KOPT-K1 (cell line): ENCODE results near the gene ANK2.
"Not testable (repeated sequence)": the region's sequence is repeated elsewhere in the genome, so short reads cannot be mapped to it uniquely, and the experiment has no call there.

Experiments used
- H3K27ac ChIP-seq: fragments of 200-600 bp; sonication (generic); 2 replicates; pipeline ENCODE4 v1.5.1; 2016; ENCODE audit warnings: antibody characterized with exemption, mild to moderate bottlenecking, low read depth, low read length; ENCODE audit not compliant: poor library complexity, severe bottlenecking
- H3K36me3 ChIP-seq: fragments of 200-600 bp; sonication (generic); 2 replicates; pipeline ENCODE4 v1.5.1; 2017; ENCODE audit warnings: antibody characterized with exemption, mild to moderate bottlenecking, low read length, moderate library complexity; ENCODE audit not compliant: insufficient read depth
- H3K9me3 ChIP-seq: fragments of 200-600 bp; sonication (generic); 2 replicates; pipeline ENCODE4 v1.5.1; 2017; ENCODE audit warnings: antibody characterized with exemption, low read length, mild to moderate bottlenecking; ENCODE audit not compliant: insufficient read depth, poor library complexity, severe bottlenecking

The ANK2 gene

DNA sequence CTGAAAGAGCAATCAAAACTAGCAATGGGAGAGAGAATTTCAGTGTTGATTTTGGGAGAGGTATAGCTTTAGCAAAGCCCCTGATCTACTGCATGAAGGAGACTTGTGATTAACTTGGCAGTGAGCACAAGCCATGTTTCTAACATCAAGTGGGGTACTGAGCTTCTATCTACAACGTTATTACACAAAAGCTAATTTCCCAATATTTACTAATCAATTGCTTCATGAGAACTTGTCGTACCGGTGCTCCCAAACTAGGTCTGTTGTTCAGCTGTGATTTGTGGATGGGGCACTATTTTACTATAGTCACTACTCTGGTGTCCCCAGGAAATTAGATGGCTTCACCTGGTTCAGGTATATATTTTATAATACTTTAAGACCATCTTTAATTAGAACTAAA lies 16.2 kb downstream of the ANK2 start:
- no peaks in the 10 kb centered on the region for H3K9me3 ChIP-seq
- H3K36me3 ChIP-seq, result no peaks in the 10 kb centered on the region
- H3K27ac ChIP-seq, result no peak overlapping the region

DNA sequence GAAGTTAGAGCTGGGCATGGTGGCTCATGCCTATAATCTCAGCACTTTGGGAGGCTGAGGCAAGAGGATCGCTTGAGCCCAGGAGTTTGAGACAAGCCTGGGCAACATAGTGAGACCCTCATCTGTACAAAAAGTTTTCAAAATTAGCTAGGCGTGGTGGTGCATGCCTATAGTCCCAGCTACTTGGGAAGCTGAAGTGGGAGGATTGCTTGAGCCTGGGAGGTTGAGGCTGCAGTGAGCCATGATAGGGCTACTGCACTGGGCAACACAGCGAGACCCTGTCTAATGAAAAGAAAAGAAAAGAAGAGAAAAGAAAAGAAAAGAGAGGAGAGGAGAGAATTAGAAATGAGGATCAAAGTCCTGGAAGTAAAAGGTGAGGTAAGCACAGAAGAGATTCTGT lies 19.3 kb downstream of the ANK2 start:
- H3K27ac ChIP-seq, H3K36me3 ChIP-seq, H3K9me3 ChIP-seq: not testable (repeated sequence)

GRCh38 chr4:113069212-113069892 lies 19.9 kb downstream of the ANK2 start:
- no peaks in the 10 kb centered on the region for H3K9me3 ChIP-seq
- H3K36me3 ChIP-seq, result no peaks in the 10 kb centered on the region
- H3K27ac ChIP-seq, result no peak overlapping the region

GRCh38 chr4:113070755-113071154 lies 21.3 kb downstream of the ANK2 start:
- Histone ChIP-seq H3K9me3 (no peaks in the 10 kb centered on the region), H3K27ac (no peak overlapping the region), H3K36me3 (no peaks in the 10 kb centered on the region)

DNA sequence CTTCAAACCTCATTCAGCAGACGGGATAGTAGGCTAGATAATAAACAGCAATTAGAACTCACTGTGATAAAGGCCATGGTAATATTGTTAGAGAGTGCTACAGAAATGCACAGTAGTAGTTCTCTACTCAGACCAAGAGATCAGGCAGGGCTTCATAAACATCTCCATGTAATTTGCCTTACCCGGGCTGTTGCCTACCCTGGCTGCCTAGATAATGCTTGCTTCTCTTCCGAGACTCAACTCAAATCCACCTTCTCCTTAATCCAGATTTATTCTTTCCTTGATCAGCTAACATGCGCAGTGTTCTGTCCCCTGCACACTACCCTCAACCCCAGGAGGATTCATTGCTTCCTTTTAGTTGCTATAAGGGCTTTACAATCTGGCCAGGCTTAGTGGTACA lies 21.8 kb downstream of the ANK2 start:
- Histone ChIP-seq H3K27ac (no peak overlapping the region), H3K9me3 (no peaks in the 10 kb centered on the region), H3K36me3 (no peaks in the 10 kb centered on the region)

DNA sequence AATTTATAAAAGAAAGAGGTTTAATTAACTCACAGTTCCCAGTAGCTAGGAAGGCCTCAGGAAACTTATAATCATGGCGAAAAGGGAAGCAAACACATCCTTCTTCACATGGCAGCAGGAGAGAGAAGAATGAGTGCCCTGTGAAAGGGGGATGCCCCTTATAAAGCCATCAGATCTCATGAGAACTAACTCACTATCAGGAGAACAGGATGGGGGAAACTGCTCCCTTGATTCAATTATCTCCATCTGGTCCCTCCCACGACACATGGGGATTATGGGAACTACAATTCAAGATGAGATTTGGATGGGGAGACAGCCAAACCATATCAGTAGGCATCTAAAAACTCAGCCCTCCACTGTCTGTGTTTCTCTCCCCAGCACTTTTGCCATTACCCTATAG lies 22.4 kb downstream of the ANK2 start:
- Histone ChIP-seq H3K27ac (no peak overlapping the region), H3K9me3 (no peaks in the 10 kb centered on the region), H3K36me3 (no peaks in the 10 kb centered on the region)

GRCh38 chr4:113073451-113074005 lies 24.1 kb downstream of the ANK2 start:
- Histone ChIP-seq H3K36me3 (no peaks in the 10 kb centered on the region), H3K9me3 (no peaks in the 10 kb centered on the region), H3K27ac (no peak overlapping the region)

- Histone ChIP-seq H3K9me3 (no peaks in the 10 kb centered on the region), H3K27ac (no peak overlapping the region), H3K36me3 (no peaks in the 10 kb centered on the region)
Measured at GRCh38 chr4:113077575-113077974, 28.1 kb downstream of the ANK2 start.

DNA sequence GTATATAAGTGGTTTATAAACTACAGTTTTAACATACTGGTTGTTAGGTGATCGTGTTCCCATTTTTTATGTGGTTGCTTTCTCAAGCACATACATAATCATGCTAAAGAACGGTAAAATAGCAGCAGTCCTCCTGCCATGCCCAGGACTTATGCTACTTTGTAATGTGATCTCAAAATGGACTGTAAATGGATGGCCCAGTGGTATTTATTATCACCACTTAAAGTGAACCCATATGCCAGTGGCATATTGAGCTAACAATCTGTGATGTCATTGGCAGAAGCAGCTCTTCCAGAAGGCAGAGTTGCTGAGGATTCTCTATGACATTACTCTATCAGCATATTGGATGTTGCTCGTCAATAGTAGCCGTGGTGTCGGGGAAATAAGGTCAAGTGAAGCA lies 28.6 kb downstream of the ANK2 start:
- H3K9me3 ChIP-seq, result no peaks in the 10 kb centered on the region
- H3K27ac ChIP-seq, result no peak overlapping the region
- no peaks in the 10 kb centered on the region for H3K36me3 ChIP-seq

DNA sequence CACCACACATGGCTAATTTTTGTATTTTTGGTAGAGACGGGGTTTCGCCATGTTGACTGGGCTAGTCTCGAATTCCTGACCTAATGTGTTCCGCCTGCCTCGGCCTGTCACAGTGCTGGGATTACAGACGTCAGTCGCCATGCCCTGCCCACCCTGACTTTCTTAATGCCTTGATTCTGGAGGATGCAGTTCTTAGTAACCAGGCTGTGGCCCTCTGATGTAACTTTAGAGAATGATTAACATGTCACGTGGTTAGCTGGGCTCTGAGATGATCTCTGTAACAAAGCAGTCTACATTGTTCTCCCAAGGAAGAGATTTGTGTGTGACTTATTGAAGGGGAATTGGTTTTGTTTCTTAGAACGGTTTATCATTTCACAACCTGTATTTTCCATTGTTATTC lies 30.6 kb downstream of the ANK2 start:
- Histone ChIP-seq H3K27ac (no peak overlapping the region), H3K9me3 (no peaks in the 10 kb centered on the region), H3K36me3 (no peaks in the 10 kb centered on the region)

DNA sequence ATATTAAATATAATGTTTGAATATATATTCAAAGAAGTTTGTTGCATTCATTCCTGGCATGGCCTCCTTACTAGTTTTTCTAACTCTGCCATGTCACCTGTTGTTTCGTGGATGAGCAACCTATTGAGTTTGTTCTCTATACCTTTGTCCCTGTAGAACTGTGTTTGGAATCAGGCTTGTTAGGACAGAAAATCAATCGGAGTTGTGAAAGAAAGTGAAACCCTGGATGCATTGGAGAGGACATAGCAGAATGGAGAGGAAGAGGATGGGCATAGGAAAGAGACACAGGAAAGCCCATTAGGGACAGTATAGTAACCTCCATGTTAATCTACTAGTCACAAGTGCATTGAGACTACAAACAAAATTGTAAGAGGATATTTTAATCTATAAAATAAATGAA lies 31.2 kb downstream of the ANK2 start:
- no peak overlapping the region for H3K27ac ChIP-seq
- H3K9me3 ChIP-seq, result no peaks in the 10 kb centered on the region
- no peaks in the 10 kb centered on the region for H3K36me3 ChIP-seq

DNA sequence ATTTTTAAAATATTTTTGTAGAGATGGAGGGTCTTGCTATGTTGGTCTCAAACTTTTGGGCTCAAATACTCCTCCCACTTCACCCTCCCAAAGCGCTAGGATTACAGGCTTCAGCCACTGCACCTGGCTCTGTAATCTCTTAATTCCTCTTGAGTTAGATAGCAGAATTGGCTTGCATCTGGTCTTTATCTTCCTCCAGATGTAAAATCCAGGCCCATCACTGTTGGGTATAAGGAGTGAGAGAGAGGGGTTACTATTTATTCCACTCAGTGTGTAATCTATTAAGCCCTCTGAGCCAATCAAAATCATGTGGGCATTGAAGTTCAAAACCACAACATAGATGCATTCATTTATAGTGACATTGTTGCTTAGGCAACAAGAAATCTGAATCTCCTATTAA lies 33.9 kb downstream of the ANK2 start:
- H3K27ac ChIP-seq, result no peak overlapping the region
- H3K9me3 ChIP-seq, result no peaks in the 10 kb centered on the region
- H3K36me3 ChIP-seq, result no peaks in the 10 kb centered on the region

DNA sequence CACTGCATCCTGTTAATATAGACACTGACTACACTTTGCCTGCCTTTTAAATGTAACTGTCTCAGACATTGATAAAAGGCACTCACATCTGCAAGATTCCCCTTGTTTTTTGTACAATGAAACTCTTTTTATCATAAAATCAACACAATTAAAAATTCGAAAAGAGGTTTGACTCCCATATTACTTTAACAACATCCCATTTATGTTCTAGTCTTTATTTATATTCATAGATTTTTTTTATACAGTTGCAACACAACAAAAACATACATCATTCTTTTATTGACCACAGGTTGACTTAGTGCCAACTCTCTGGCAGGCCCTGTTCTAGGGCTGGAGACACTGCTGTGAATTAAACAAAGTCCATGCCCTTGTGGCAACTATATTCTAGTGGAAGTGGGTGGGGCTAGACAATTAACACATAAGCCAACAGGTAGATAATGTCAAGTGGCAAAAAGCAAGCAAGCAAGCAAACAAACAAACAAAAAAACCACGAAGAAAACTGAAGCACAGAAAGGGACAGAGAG lies 36.8 kb downstream of the ANK2 start:
- no peak overlapping the region for H3K27ac ChIP-seq
- H3K36me3 ChIP-seq, result no peaks in the 10 kb centered on the region
- no peaks in the 10 kb centered on the region for H3K9me3 ChIP-seq

- Histone ChIP-seq H3K27ac (no peak overlapping the region), H3K36me3 (no peaks in the 10 kb centered on the region)
Measured at GRCh38 chr4:113088050-113088449, 38.6 kb downstream of the ANK2 start.

DNA sequence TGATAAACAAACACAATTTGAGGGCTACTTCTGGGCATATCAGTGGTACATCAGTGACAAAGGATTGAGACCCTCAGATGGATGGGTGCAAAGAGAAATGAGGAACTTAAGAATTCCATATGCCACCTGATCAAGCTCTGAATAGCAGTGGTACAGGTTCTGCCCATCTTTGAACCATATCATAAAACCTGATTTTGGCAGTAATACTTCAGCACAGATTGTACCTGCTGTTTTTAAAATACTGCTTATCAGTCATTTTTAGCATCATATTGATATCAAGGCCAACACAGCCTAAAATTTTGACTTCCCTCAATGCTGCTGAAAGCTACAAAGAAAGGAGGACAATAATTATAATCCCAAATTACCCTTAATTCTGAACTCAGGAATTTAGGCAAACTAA lies 41.5 kb downstream of the ANK2 start:
- no peaks in the 10 kb centered on the region for H3K36me3 ChIP-seq
- no peak overlapping the region for H3K27ac ChIP-seq
- H3K9me3 ChIP-seq, result no peaks in the 10 kb centered on the region

More at GRCh38 chr4:113088050-113088449, 38.6 kb downstream of the ANK2 start:
- no peaks in the 10 kb centered on the region for H3K9me3 ChIP-seq

DNA sequence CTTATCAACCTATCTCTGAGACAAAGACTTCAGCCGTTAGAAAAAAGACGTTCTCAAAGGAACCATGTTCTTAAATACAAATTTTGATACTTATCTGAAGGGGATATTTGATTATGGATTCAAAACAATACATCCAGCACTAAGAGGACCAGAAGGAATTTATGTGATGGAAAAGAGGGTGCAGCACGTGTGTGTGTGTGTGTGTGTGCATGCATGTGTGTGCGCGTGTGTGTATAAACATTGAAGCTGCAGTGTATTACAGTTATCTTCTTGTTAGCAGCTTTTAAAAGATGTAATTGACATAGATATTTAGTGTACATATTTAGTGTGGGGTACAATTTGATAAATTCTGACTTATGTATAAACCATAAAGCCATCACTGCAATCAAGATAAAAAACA lies 44.9 kb downstream of the ANK2 start:
- Histone ChIP-seq H3K9me3 (no peaks in the 10 kb centered on the region), H3K27ac (no peak overlapping the region), H3K36me3 (no peaks in the 10 kb centered on the region)
